HepG2 (cell line): ENCODE results near the gene MAN1B1. TPM values are rescaled to one million over a fixed set of nuclear protein-coding genes. Genes with fewer than 3 reads are reported as not detected.

Experiments used
- BCLAF1 ChIP-seq: fragments of 450-650 bp; IDR thresholded peaks from 2 replicates; pipeline ENCODE4 v1.6.1; 2017; ENCODE audit warnings: mild to moderate bottlenecking
- CAMTA2 ChIP-seq: sonication (generic); formaldehyde crosslinking; IDR thresholded peaks from 2 replicates; pipeline ENCODE4 v1.4.0; 2020; ENCODE audit warnings: mild to moderate bottlenecking, missing genetic modification reagents, borderline replicate concordance
- CREM ChIP-seq, 2 experiments: sonication (generic) in 1 of 2; formaldehyde crosslinking in 1 of 2; IDR thresholded peaks; 2 replicates each; pipeline versions ENCODE4 v1.4.0 to v1.6.1; 2016 to 2020; ENCODE audit warnings: antibody characterized with exemption in 1 of 2, mild to moderate bottlenecking in 1 of 2, missing genetic modification reagents in 1 of 2
- CSRNP2 ChIP-seq: sonication (generic); formaldehyde crosslinking; conservative IDR thresholded peaks from 2 replicates; pipeline ENCODE4 v1.8.0; 2022; ENCODE audit warnings: low read depth, missing genetic modification reagents
- ETV5 ChIP-seq: IDR thresholded peaks from 2 replicates; pipeline ENCODE4 v1.6.1; 2018; ENCODE audit warnings: missing biosample characterization, missing genetic modification reagents, inconsistent platforms, borderline replicate concordance
- HDAC2 ChIP-seq: sonication (generic); formaldehyde crosslinking; IDR thresholded peaks from 2 replicates; pipeline ENCODE4 v1.4.0; 2020; ENCODE audit warnings: missing genetic modification reagents
- HOXA5 ChIP-seq: sonication (generic); formaldehyde crosslinking; IDR thresholded peaks from 2 replicates; pipeline ENCODE4 v1.4.0; 2020; ENCODE audit warnings: missing genetic modification reagents
- JDP2 ChIP-seq: sonication (generic); formaldehyde crosslinking; IDR thresholded peaks from 2 replicates; pipeline ENCODE4 v1.8.1; 2022; ENCODE audit warnings: missing genetic modification reagents, borderline replicate concordance
- JUND ChIP-seq: sonication (generic); formaldehyde crosslinking; IDR thresholded peaks from 2 replicates; pipeline ENCODE4 v1.8.0; 2022; ENCODE audit warnings: mild to moderate bottlenecking, missing genetic modification reagents
- MIER2 ChIP-seq: IDR thresholded peaks from 2 replicates; pipeline ENCODE4 v1.6.1; 2016; ENCODE audit warnings: missing biosample characterization, missing genetic modification reagents
- NONO ChIP-seq, 2 experiments: fragments of 450-650 bp in 1 of 2; sonication (generic) in 1 of 2; formaldehyde crosslinking in 1 of 2; IDR thresholded peaks in 1 of 2; conservative IDR thresholded peaks in 1 of 2; 2 replicates each; pipeline versions ENCODE4 v1.6.1 to v1.8.0; 2017 to 2022; ENCODE audit warnings: mild to moderate bottlenecking in 1 of 2, missing genetic modification reagents in 1 of 2, moderate library complexity in 1 of 2
- NRL ChIP-seq: sonication (generic); formaldehyde crosslinking; IDR thresholded peaks from 2 replicates; pipeline ENCODE4 v1.5.0; 2020; ENCODE audit warnings: missing genetic modification reagents, mild to moderate bottlenecking, moderate library complexity, borderline replicate concordance
- PITX1 ChIP-seq: sonication (generic); formaldehyde crosslinking; IDR thresholded peaks from 2 replicates; pipeline ENCODE4 v1.5.1; 2020; ENCODE audit warnings: mild to moderate bottlenecking, missing genetic modification reagents
- POLR2A ChIP-seq, 2 experiments: IDR thresholded peaks; 2 replicates each; pipeline ENCODE4 v1.6.1; 2011; ENCODE audit warnings: low read depth in 2 of 2, low read length in 2 of 2, mild to moderate bottlenecking in 1 of 2, moderate library complexity in 1 of 2; ENCODE audit not compliant: insufficient read depth in 1 of 2
- POLR2AphosphoS5 ChIP-seq: IDR thresholded peaks from 2 replicates; pipeline ENCODE4 v1.6.1; 2012; ENCODE audit warnings: low read depth, low read length
- RNF2 ChIP-seq: fragments of 450-650 bp; conservative IDR thresholded peaks from 2 replicates; pipeline ENCODE4 v1.6.1; 2016; ENCODE audit warnings: low read depth
- SAFB2 ChIP-seq: sonication (generic); formaldehyde crosslinking; IDR thresholded peaks from 2 replicates; pipeline ENCODE4 v1.5.1; 2020; ENCODE audit warnings: missing genetic modification reagents, low read depth, mild to moderate bottlenecking, borderline replicate concordance
- ZC3H13 ChIP-seq: sonication (generic); formaldehyde crosslinking; IDR thresholded peaks from 2 replicates; pipeline ENCODE4 v1.8.1; 2023; ENCODE audit warnings: mild to moderate bottlenecking, missing genetic modification reagents, moderate library complexity
- ZKSCAN1 ChIP-seq: fragments of 150-350 bp; IDR thresholded peaks from 2 replicates; pipeline ENCODE4 v1.6.1; 2014; ENCODE audit warnings: low read length
- ZNF121 ChIP-seq: sonication (generic); formaldehyde crosslinking; IDR thresholded peaks from 2 replicates; pipeline ENCODE4 v1.5.0; 2020; ENCODE audit warnings: mild to moderate bottlenecking, missing genetic modification reagents
- ZNF235 ChIP-seq: sonication (generic); formaldehyde crosslinking; IDR thresholded peaks from 2 replicates; pipeline ENCODE4 v1.8.1; 2023; ENCODE audit warnings: mild to moderate bottlenecking, missing genetic modification reagents, borderline replicate concordance
- ZNF317 ChIP-seq: sonication (generic); formaldehyde crosslinking; IDR thresholded peaks from 2 replicates; pipeline ENCODE4 v1.5.0; 2020; ENCODE audit warnings: mild to moderate bottlenecking, missing genetic modification reagents
- ZNF33B ChIP-seq: sonication (generic); formaldehyde crosslinking; IDR thresholded peaks from 2 replicates; pipeline ENCODE4 v1.5.1; 2020; ENCODE audit warnings: mild to moderate bottlenecking, missing genetic modification reagents
- ZNF563 ChIP-seq: sonication (generic); formaldehyde crosslinking; IDR thresholded peaks from 2 replicates; pipeline ENCODE4 v1.8.0; 2022; ENCODE audit warnings: mild to moderate bottlenecking, moderate library complexity, missing genetic modification reagents
- ZNF607 ChIP-seq: sonication (generic); formaldehyde crosslinking; IDR thresholded peaks from 2 replicates; pipeline ENCODE4 v1.5.1; 2020; ENCODE audit warnings: missing genetic modification reagents, mild to moderate bottlenecking, borderline replicate concordance
- ZNF720 ChIP-seq: sonication (generic); formaldehyde crosslinking; IDR thresholded peaks from 2 replicates; pipeline ENCODE4 v1.4.0; 2020; ENCODE audit warnings: missing genetic modification reagents
- ZNF879 ChIP-seq: sonication (generic); formaldehyde crosslinking; IDR thresholded peaks from 2 replicates; pipeline ENCODE4 v1.8.1; 2023; ENCODE audit warnings: missing genetic modification reagents
- polyA plus RNA-seq, 8 experiments: library from polyadenylated mRNA; depleted of rRNA in 3 of 8; stranded (reverse) in 7 of 8; unstranded in 1 of 8; fragments of >200 nt; fragmentation: Illumina TruSeq in 4 of 8; extraction: Trizol in 4 of 8; gene quantifications; 2 replicates each; pipeline versions ENCODE4 v1.2.1 to v1.2.3, GENCODE V29; 2011 to 2016; ENCODE audit warnings: low read depth in 4 of 8, missing spikeins in 1 of 8, mixed read lengths in 1 of 8; ENCODE audit not compliant: insufficient read depth in 1 of 8
- total RNA-seq, 5 experiments: library from RNA; depleted of rRNA; stranded (reverse); fragments of >200 nt; fragmentation: Illumina TruSeq; extraction: Trizol; gene quantifications; 2 replicates each; pipeline ENCODE4 v1.2.3, GENCODE V29; 2016; ENCODE audit warnings: low read depth in 1 of 5

Gene MAN1B1
- total and polyA plus RNA-seq, 2 of the 13 experiments (the other 11 are each of a cell fraction or from before 2014, with no cell fraction given): 48.9 to 59.5 TPM

DNA sequence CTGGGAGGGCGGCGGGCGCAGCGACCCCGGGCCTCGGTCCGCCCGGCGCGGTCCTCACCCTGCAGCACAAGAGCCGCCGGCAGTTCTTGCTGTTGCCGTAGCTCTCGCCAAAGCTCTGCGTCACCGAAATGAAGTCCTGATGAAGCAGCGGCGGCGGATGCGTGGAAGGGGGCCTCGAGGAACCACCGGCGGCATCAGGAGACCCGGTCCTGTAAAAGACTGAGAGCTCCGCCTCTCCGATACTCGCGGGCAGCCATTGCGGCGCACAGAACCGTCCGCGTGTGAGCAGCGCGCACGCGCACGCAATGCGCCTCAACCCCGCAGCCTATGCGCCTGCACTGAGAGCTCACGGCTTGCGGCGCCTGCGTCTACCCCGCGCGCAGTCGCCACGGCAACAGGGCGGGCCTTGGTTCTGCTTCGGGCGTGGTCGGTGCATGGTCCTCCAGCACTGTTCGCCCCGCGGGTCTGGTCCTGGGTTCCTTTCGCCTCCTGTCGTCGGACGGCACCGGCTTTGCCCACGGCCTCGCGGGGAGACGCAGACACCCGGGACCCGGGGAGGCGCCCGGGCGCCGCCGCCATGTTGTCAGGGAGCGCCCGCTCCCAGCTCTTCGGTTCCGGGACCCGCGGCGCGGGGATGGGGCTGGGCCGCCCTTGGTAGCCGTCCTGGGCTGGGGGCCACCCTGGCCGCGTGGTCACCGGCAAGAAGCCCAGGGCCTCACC lies 42.8 kb downstream of the MAN1B1 start (continued):
- TF ChIP-seq ZNF33B (CRISPR knock-in tag): peak; percentile 46; the same call in 1 of the 2 replicates
- TF ChIP-seq ZKSCAN1: no peak
- peak; percentile 48; the same call in 1 of the 2 replicates for TF ChIP-seq ZNF317 (CRISPR knock-in tag)
- TF ChIP-seq ZC3H13 (CRISPR knock-in tag): peak; percentile 81; the same call in 1 of the 2 replicates
- no peak for TF ChIP-seq CSRNP2 (CRISPR knock-in tag)
- TF ChIP-seq NRL (CRISPR knock-in tag): peak; percentile 63; the same call in 1 of the 2 replicates
- no peak; the same call in 1 of the 2 replicates for TF ChIP-seq ZNF121 (CRISPR knock-in tag)
- TF ChIP-seq POLR2AphosphoS5: peak; percentile 82
- no peak for TF ChIP-seq ZNF720 (CRISPR knock-in tag)
- TF ChIP-seq POLR2A (IDR thresholded peaks at IDR 0.05; ENCODE audit: insufficient read depth in 1 of 2, low read depth in 2 of 2, low read length in 2 of 2): peak; percentile 73 to 91
- TF ChIP-seq HDAC2 (CRISPR knock-in tag): peak; percentile 41
- peak; percentile 36; the same call in 1 of the 2 replicates for TF ChIP-seq MIER2 (CRISPR knock-in tag)
- no peak for TF ChIP-seq CAMTA2
- TF ChIP-seq HOXA5 (CRISPR knock-in tag): peak; percentile 76; the same call in 1 of the 2 replicates
- peak; percentile 76 for TF ChIP-seq PITX1 (CRISPR knock-in tag)
- TF ChIP-seq ZNF563 (CRISPR knock-in tag): 0 out of 2 replicates have a peak, but pooled peaks have one; percentile 24
- TF ChIP-seq ETV5 (CRISPR knock-in tag): peak; percentile 10; the same call in 1 of the 2 replicates
- TF ChIP-seq JUND: no peak
- no peak; the same call in 1 of the 2 replicates for TF ChIP-seq SAFB2 (CRISPR knock-in tag)
- TF ChIP-seq NONO (IDR thresholded peaks at IDR 0.05): no peak
- peak; percentile 54 for TF ChIP-seq NONO (CRISPR knock-in tag; conservative IDR thresholded peaks at IDR 0.05)
- no peak; the same call in 1 of the 2 replicates for TF ChIP-seq ZNF235
- no peak; the same call in 1 of the 2 replicates for TF ChIP-seq JDP2
- TF ChIP-seq RNF2: peak; percentile 56; the same call in 1 of the 2 replicates
- TF ChIP-seq CREM (IDR thresholded peaks at IDR 0.05): no peak
- no peak for TF ChIP-seq CREM (CRISPR knock-in tag; IDR thresholded peaks at IDR 0.05)
- 0 out of 2 replicates have a peak, but pooled peaks have one; percentile 9 for TF ChIP-seq ZNF879 (CRISPR knock-in tag)
- TF ChIP-seq ZNF607 (CRISPR knock-in tag): peak; percentile 65; the same call in 1 of the 2 replicates
- TF ChIP-seq BCLAF1: no peak
